Stromal cell of bone marrow (primary cell): ENCODE data around the gene SEC22C.
A peak's percentile ranks its signal among the peaks of the same experiment; 100 is the strongest.

Source experiments
- DNase-seq: peaks from one replicate; pipeline ENCODE4 v3.0.0-alpha.2; 2012; ENCODE audit warnings: low read depth

Gene SEC22C

DNA sequence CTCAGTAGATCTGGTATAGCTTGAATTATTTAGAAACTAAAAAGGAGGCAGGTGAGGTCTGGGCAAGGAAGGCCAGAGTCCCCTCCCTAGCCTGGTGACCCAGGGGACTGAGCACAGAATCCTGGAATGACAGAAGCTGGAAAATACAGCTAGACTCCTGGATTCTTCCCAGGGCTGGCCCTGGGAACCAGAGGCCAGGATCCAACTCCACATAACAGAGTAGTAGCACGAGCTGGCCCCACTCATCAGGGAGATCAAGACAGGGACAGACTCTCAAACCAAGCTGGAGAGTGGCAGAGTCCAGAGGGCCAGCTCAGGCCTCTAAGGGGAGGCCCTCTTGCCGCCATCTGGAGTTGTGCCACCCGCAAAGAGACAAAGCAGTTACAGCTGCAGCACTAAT lies 68.6 kb downstream of the SEC22C start:
- DNase-seq, result no peak

DNA sequence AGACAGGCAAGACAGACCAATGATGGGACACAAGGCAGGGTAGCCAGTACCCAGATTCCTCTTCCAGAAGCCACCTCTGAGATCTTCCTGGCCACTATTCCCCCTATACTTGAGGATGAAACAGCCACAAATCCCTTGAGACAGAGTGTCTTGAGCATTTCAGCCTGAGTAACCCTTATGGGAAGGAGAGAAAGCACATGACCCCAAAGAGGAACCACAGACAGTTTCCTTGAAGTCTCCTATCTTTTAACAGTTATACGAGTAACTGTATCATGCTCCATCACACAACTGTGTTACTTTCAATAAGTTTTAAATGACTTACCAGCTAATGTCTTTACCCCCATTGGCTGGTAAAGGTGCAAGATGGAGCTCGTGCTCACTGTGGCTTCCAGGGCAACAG lies 70.0 kb downstream of the SEC22C start:
- no peak for DNase-seq

DNA sequence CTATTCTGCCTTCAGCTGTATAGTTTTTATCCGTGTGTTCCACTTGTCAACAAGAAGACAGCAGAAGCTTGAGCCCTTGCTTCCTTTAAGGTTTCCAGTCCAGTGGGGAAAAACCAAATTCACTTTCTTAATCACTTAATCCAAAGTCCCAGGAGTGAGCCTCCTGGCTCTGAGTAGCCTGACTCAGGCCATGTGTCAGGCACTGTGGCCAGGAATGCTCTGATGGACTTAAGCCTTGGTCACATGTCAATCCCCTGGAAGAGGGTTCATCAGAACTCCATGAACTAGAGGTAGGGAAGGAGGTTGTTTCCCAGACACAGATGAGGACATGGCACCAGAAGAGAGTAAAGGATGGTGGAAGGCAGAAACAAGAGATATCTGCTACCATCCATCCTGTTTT lies 70.6 kb downstream of the SEC22C start:
- peak; percentile 37 for DNase-seq

GRCh38 chr3:42510325-42510724 lies 71.4 kb downstream of the SEC22C start:
- DNase-seq, result no peak

DNA sequence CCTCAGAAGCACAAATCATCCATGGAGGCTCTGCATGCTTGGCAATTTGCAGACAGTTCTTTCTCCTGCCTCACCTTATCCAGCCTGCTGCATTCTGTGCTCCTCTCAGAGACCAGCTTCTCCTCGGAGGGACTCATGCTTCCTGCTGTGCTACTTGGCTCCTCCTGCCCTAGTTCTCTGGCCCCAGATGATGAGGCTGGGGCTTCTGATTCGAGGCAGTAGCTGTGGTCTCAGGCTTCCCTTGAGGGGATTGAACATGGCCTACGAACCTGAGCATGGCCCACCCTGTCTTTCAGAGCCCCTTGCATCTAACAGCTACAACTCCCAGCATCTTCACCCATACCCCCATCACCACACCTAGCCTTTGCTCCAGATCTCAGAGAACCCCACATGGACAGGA lies 72.7 kb downstream of the SEC22C start:
- DNase-seq, result no peak

GRCh38 chr3:42508562-42508961 lies 73.2 kb downstream of the SEC22C start:
- DNase-seq, result no peak

DNA sequence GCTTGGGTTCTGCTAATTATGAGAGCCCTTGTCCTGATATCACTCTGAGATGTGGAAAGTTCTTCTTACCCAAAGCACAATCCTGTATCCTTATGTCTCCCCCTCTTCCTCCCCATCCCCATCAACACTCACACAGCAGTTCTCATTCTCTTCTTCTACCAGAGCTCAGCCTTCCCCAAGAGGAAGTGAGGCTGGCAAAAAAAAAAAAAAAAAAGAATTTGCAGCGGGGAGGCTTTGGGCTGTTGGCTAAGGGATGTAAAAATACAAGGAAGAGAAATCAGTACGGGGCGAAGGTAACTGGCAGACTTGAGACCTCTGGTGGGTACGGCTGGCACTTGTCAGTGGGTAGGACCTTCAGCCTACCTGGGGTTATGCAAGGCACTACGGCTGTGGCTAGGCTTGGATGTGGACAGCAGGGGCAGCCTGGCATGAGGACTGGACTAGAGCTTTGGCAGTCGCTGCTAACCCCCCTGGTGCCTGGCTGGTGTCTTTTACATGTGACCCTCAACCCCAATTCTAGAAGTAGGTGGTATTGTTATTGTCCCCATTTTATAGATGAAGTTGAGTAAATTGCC lies 73.9 kb downstream of the SEC22C start:
- DNase-seq, result no peak

- no peak for DNase-seq
Observed at GRCh38 chr3:42507252-42507651, 74.5 kb downstream of the SEC22C start.

DNA sequence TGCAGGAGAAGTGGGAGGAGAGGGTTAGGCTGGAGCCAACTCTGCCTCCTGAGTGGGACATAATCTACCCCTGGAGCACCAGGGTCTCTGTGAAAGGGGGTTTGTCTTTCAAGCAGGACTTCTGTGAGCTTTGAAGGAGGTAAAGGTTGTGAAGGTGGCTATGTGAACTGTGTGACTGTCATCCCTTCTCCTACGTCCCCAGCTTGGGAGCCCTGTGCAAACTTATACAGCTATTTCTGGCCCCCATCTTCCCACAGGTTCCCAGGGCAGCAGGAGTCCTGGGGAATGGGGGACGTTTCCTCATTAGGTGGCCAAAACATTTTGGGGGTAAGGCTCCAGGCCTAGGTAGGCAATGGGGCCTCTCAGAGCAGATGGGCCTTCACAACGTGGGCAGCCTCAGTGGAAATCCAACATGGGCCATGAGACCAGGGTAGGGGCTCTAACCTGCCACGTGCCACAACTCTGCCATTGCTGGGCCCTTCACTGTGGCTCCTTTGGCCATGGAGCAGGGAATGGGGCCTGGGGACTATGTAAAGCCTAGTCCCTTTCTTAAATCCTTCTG lies 75.8 kb downstream of the SEC22C start:
- DNase-seq, result no peak

DNA sequence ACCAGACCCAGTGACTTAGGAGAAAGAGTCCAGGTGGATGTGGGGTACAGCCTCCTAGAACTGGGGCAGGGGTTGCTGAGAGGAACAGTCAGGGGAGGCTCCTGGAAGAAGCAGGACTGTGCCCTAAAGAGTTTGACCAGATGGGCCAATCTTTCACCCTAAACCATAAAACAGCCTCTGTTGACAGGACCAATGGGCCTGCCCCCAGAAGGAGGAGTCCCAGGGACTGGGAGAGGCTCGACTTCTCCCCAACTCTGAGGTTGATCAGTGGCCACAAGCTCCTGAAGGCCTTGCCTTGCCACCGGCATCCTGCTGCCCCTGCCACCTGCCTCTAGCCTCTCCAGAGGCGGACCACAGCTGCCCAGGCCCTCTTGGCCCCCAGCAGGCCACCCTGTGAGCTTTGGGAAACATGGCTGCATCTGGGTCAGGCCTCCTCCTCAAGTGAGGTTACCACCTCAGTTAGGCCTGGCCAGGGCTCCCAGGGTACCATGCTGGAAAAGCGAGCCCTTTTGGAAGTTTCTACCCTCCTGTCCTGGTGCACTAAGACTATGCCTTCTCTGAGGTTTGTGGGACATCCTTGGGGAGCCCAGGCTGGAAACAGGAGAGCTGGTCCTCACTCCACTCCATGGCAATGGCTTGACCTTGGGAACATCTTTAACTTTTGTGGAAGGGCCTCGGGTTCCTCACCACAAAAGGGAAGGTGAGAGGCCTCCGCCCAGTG lies 76.5 kb downstream of the SEC22C start:
- no peak for DNase-seq

DNA sequence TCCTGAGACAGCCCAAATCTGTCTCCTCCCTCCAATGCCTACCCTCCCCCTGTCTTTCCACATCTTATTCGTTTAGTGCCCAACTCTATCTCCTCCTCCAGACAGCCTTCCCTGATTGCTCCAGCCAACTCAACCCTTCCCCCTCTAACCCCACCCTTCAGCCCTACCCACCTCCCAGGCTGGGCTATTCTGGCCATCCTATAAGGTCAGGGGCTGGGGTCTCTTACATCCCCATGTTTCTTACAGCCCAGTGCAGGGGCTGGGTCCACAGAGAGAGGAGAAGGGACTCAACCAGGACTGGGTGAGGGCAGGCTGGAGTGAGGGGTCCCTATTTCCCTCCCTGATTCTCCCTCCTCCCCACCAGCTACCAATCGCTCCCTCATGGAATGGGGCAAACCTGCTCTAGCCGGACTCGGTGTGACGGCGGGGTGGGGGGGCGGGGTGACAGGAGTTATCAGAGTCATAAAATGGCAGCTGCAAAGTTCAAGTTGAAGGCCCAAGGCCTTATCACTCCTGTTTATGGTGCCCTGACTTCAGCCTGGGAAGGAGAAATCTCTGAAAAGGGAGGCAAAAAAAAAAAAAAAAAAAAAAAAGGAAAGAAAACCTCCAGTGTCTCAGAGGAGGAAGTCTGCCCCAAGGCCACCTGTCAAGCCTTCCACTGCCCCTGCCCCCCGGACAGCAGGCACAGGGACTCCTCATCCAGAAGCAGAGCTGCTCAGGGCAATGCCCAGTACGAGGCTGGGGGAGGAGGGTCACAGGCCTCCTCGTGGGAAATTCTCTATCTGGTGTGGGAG lies 77.2 kb downstream of the SEC22C start:
- no peak for DNase-seq

DNA sequence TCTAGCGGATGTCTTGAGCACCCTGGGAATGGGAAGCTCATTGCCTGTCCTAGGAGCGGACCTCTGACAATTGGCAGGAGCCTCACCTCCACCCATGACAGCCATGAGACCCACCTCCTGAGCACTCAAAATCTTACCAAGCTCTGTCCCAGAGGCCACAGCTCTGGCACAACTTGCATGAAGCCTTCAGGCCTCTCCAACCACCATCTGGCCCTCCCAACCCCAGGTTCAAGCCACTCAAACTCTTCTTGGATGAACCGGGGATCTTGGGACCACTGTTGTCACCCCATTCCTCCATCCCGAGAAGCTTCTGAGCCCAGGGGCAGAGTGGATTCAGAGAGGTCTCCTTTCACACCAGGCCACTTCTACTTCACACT lies 77.8 kb downstream of the SEC22C start:
- DNase-seq, result no peak

DNA sequence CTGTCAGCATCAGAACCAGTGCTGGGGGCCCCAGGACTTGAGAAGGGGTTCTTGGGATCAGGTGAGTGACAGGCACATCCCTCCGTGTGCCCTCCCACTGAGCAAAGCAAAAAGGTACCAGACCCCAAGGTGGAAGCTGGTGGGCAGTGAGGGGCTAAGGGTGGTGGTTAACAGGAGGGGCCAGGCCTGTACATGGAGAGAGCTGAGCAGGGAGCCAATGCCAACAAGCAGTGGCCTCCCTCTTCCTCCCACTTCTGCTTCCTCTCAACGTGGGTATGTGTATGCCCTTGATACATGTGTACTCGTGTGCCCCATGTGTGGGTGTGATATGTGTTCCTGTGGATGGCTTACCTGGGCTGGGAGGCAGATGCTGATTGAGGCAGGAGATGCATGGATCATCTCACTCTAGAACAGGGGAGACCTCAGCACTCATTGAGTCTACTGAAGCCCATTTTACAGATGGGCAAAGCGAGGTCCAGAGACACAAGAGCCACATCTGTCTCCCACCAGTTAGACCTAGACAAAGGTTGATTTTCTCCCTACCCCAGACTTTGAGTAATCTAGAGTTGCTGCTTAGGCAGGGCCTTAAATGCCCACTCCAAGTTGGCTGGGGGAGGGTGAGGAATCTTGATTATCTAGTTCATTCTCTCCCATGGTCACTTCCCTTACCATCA lies 78.4 kb downstream of the SEC22C start:
- no peak for DNase-seq

- no peak for DNase-seq
Observed at GRCh38 chr3:42502429-42503250, 79.1 kb downstream of the SEC22C start, which contains the start of gene VIPR1. VIPR1 (plus strand) TSS chr3:42502643; CDS start chr3:42502736, 93 bp downstream.

DNA sequence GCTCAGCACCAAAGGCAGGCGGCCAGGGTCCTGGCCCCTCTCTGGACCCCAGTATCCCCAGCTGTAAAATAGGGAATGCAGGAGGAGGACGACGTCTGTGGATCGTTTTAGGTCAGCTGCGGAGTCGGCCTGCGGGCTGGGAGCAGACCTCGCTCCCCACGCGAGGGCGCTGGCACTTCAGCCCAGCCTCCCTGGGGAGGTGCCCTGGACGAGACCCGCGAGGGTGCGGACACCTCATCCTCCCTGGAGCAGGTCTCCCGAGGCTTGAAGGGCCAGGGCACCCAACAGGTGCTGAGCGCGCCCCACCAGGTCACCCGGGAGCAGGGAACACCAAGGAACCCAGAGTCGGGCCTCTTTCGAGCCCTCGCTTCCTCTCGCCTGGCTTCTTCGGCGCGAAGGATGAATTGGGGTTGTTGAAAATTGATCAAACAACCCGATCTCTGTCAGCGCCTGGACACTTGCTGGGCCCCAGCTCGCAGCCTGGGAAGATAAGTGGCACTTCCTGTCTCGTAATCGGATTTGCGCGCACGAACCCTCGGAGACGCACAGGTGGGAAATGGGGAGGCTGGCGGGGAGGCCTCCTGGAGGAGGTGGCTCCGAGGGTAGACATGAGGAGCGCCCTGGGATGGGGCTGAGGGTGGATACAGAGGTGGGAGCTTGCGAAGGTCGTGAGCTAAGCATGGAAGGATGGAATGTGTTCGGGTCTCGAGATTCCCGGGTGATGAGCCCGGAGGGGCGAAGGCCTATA lies 79.9 kb downstream of the SEC22C start:
- no peak for DNase-seq

DNA sequence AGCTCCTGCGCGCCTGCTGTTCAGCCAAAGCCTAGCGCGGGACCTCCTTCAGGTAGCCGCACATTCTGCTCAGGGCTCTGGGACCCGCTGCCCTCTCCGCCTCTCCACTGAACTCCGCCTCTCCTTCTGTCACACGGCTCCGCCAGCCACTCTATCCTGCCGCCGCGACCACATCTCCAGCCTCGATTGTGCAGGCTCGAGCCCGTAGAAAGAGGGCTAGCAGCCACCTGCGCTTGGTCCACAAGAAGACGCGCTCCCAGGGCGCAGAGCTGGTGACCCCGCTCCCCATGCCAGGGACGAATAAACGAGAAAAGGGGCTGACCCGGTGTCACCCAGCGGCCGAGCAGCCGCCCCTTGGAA lies 80.5 kb downstream of the SEC22C start:
- no peak for DNase-seq

- DNase-seq, result no peak
Observed at GRCh38 chr3:42500909-42501308, 80.9 kb downstream of the SEC22C start.

DNA sequence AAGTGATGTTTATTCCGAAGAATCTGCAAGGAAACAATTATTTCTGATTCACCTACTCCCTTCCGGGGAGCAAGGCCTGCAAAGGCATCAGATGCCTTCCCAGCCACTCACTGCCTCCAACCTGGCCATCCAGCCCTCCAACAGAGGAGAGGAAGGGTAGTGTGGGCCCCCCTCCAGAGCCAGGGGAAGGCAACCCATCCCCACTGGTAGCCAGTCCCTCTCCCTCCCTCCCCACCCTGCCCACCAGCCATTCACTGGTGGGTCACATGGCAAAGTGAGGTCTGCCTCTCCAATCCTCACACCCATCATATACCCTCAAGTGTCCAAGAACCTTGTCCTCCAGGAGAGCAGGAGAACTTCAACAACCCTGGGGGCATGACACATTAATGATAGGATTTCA lies 81.7 kb downstream of the SEC22C start:
- DNase-seq, result no peak

GRCh38 chr3:42499478-42499871 lies 82.3 kb downstream of the SEC22C start:
- no peak for DNase-seq

- no peak for DNase-seq
Observed at GRCh38 chr3:42498791-42499477, 82.8 kb downstream of the SEC22C start.
